Neural progenitor cell (in vitro differentiated cells): ENCODE data around the gene USP37. TPM values are rescaled to one million over a fixed set of nuclear protein-coding genes. Genes with fewer than 3 reads are reported as not detected.

Source experiments
- DNase-seq: peaks from one replicate; pipeline ENCODE4 v3.0.0-alpha.2; 2016; ENCODE audit warnings: low spot score
- H2AFZ ChIP-seq: fragments of 200-600 bp; sonication (generic); replicated peaks from 2 replicates; pipeline ENCODE4 v1.6.1; 2016; ENCODE audit warnings: antibody characterized with exemption
- H3F3A ChIP-seq: fragments of 200-600 bp; sonication (generic); 2 replicates; pipeline ENCODE4 v1.6.1; 2016; ENCODE audit warnings: antibody characterized with exemption, low read depth
- H3K27ac ChIP-seq: fragments of 200-600 bp; sonication (generic); 2 replicates; pipeline ENCODE4 v1.5.1; 2016; ENCODE audit warnings: mild to moderate bottlenecking
- H3K27me3 ChIP-seq: fragments of 200-600 bp; sonication (generic); 2 replicates; pipeline ENCODE4 v1.6.1; 2016; ENCODE audit warnings: mild to moderate bottlenecking, moderate library complexity
- H3K36me3 ChIP-seq: fragments of 200-600 bp; sonication (generic); 2 replicates; pipeline ENCODE4 v1.5.1; 2016
- H3K4me1 ChIP-seq: fragments of 200-600 bp; sonication (generic); 2 replicates; pipeline ENCODE4 v1.6.1; 2016; ENCODE audit warnings: mixed run types
- H3K4me2 ChIP-seq: fragments of 200-600 bp; sonication (generic); 2 replicates; pipeline ENCODE4 v1.6.1; 2016
- H3K4me3 ChIP-seq: fragments of 200-600 bp; sonication (generic); 2 replicates; pipeline ENCODE4 v1.5.1; 2016
- H3K79me2 ChIP-seq: fragments of 200-600 bp; sonication (generic); 2 replicates; pipeline ENCODE4 v1.6.1; 2016; ENCODE audit warnings: low read depth
- H3K9ac ChIP-seq: fragments of 200-600 bp; sonication (generic); 2 replicates; pipeline ENCODE4 v1.6.1; 2016
- H3K9me3 ChIP-seq: fragments of 200-600 bp; sonication (generic); 2 replicates; pipeline ENCODE4 v1.5.1; 2016; ENCODE audit warnings: low read depth
- H4K20me1 ChIP-seq: fragments of 200-600 bp; sonication (generic); 2 replicates; pipeline ENCODE4 v1.6.1; 2016; ENCODE audit warnings: low read depth
- H3K27ac Mint-ChIP-seq: 3 replicates; pipeline ENCODE4 v1.8.0; 2021; ENCODE audit warnings: mixed read lengths
- H3K27me3 Mint-ChIP-seq: 2 replicates; pipeline ENCODE4 v1.8.0; 2022; ENCODE audit warnings: low read depth, mild to moderate bottlenecking, inconsistent platforms, moderate library complexity, mixed read lengths; ENCODE audit not compliant: insufficient read depth
- H3K36me3 Mint-ChIP-seq: 3 replicates; pipeline ENCODE4 v1.8.0; 2021; ENCODE audit warnings: mixed read lengths
- H3K4me1 Mint-ChIP-seq: 3 replicates; pipeline ENCODE4 v1.8.0; 2021; ENCODE audit warnings: mixed read lengths
- H3K4me3 Mint-ChIP-seq: 3 replicates; pipeline ENCODE4 v1.8.0; 2021; ENCODE audit warnings: mild to moderate bottlenecking, moderate library complexity, mixed read lengths
- H3K9me3 Mint-ChIP-seq: 3 replicates; pipeline ENCODE4 v1.8.0; 2020; ENCODE audit warnings: mixed read lengths
- EZH2 ChIP-seq: fragments of 200-600 bp; sonication (generic); IDR thresholded peaks from 2 replicates; pipeline ENCODE4 v1.6.1; 2017; ENCODE audit warnings: antibody characterized with exemption, mild to moderate bottlenecking, moderate library complexity
- EZH2phosphoT487 ChIP-seq: fragments of 200-600 bp; sonication (generic); IDR thresholded peaks from 2 replicates; pipeline ENCODE4 v1.6.1; 2017; ENCODE audit warnings: antibody characterized with exemption
- total RNA-seq: library from RNA; depleted of rRNA; stranded (reverse); fragments of >200 nt; gene quantifications from 2 replicates; pipeline ENCODE4 v1.2.3, GENCODE V29; 2015; ENCODE audit warnings: low replicate concordance
- TF ChIP-seq, protein P1 (sequence below): fragments of 200-600 bp; sonication (generic); IDR thresholded peaks from 2 replicates; pipeline ENCODE4 v1.5.1; 2017; ENCODE audit warnings: antibody characterized with exemption, mild to moderate bottlenecking

Gene USP37
- total RNA-seq, 1 donor from 2014 or later = 35.1 TPM

DNA sequence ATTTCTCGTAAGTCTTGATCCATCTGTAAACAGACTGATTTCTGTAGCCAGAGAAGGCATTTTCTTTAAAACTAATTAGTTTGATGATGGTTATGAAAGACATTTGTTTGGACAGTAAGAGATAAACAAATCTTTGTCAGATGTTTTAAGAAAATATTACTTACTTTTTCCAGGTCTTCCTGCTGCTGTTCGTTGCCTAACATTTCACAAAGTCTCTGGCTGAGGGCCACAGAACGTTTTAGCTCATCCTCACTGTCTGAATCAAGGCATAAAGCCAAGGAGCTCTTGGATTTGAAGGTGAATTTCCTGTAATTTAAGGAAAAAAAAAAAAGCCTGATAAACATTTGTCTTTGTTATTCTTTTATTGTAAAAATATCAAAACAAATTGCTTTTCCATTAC is 91.5 kb downstream of the USP37 start:
- no peaks in the 10 kb centered on the region for H3K79me2 ChIP-seq
- H3K27me3 ChIP-seq = no peaks in the 10 kb centered on the region
- H3K4me1 ChIP-seq = no peaks in the 10 kb centered on the region
- H3K9me3 ChIP-seq = no peaks in the 10 kb centered on the region
- TF ChIP-seq, protein P1, sequence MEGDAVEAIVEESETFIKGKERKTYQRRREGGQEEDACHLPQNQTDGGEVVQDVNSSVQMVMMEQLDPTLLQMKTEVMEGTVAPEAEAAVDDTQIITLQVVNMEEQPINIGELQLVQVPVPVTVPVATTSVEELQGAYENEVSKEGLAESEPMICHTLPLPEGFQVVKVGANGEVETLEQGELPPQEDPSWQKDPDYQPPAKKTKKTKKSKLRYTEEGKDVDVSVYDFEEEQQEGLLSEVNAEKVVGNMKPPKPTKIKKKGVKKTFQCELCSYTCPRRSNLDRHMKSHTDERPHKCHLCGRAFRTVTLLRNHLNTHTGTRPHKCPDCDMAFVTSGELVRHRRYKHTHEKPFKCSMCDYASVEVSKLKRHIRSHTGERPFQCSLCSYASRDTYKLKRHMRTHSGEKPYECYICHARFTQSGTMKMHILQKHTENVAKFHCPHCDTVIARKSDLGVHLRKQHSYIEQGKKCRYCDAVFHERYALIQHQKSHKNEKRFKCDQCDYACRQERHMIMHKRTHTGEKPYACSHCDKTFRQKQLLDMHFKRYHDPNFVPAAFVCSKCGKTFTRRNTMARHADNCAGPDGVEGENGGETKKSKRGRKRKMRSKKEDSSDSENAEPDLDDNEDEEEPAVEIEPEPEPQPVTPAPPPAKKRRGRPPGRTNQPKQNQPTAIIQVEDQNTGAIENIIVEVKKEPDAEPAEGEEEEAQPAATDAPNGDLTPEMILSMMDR = no peak
- TF ChIP-seq EZH2 = no peak
- no peak for TF ChIP-seq EZH2phosphoT487
- H3K36me3 ChIP-seq = peaks cover 21% of the 10 kb centered on the region
- no peak overlapping the region for H3K4me3 Mint-ChIP-seq
- H3K4me1 Mint-ChIP-seq = no peaks in the 10 kb centered on the region
- no peaks in the 10 kb centered on the region for H3K9me3 Mint-ChIP-seq
- no peak overlapping the region for H3K27ac Mint-ChIP-seq
- peaks cover 18% of the 10 kb centered on the region for H3K36me3 Mint-ChIP-seq
- DNase-seq = no peak
- no peaks in the 10 kb centered on the region for H3K27me3 Mint-ChIP-seq
- H3K4me2 ChIP-seq = no peak overlapping the region
- no peaks in the 10 kb centered on the region for H4K20me1 ChIP-seq
- H3F3A ChIP-seq = no peaks in the 10 kb centered on the region
- no peak overlapping the region for H3K9ac ChIP-seq
- peak overlapping the region; percentile 16 for H3K27ac ChIP-seq
- H2AFZ ChIP-seq = no peak overlapping the region
- H3K4me3 ChIP-seq = no peak overlapping the region

DNA sequence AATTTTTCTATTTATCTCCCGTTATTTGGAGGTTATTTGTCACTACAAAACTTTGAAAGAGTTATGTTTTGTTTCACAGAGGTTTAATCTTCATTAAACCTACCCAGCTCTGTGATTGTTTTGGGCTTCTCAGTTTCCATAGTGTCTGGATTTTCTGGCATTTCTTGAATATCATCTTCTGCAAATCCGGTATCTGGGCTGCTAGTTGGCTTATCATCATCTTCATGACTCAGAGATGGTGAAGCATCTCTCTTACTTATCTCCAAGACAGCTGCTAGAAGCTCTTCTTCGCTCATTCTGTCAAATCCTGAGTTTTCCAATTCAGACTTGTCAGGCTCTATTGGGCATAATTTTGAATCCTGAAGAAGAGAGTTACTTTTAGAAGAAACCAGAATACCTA is 93.6 kb downstream of the USP37 start:
- Mint-ChIP-seq H3K36me3 (peaks cover 15% of the 10 kb centered on the region), H3K9me3 (no peaks in the 10 kb centered on the region), H3K27me3 (no peaks in the 10 kb centered on the region), H3K27ac (no peak overlapping the region), H3K4me1 (no peaks in the 10 kb centered on the region), H3K4me3 (no peak overlapping the region)
- Histone ChIP-seq H3K4me2 (no peak overlapping the region), H4K20me1 (no peaks in the 10 kb centered on the region), H3K79me2 (no peaks in the 10 kb centered on the region), H3K36me3 (peaks cover 21% of the 10 kb centered on the region), H3K4me1 (no peaks in the 10 kb centered on the region), H3F3A (no peaks in the 10 kb centered on the region), H3K27me3 (no peaks in the 10 kb centered on the region), H3K9ac (no peak overlapping the region), H3K9me3 (no peaks in the 10 kb centered on the region), H3K27ac (no peak overlapping the region), H2AFZ (no peak overlapping the region), H3K4me3 (no peak overlapping the region)
- TF ChIP-seq EZH2phosphoT487 (no peak), EZH2 (no peak)
- TF ChIP-seq, protein P1 = no peak
- DNase-seq = no peak

DNA sequence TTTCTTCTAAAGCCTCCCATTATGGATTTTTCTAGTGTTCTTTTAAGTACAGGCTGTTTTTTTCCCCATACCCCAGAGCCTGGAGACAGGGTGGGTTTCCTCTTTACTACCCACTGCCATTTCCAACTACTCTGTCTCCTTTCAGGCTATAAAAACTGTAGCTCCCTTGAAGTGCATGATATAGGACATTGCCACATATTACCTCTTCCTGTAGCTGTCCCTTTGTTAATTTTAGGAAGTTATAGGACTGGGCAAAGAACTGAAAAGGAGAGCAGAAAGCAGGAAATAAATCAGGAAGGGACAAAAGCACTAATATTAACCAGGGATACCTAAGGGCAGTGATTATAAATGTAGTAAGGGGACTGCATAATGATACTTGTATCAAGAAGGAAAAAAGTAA is 95.2 kb downstream of the USP37 start:
- no peak overlapping the region for H3K27ac ChIP-seq
- no peaks in the 10 kb centered on the region for H3F3A ChIP-seq
- no peaks in the 10 kb centered on the region for H3K9me3 ChIP-seq
- H3K27me3 ChIP-seq = no peaks in the 10 kb centered on the region
- H4K20me1 ChIP-seq = no peaks in the 10 kb centered on the region
- no peak overlapping the region for H3K4me2 ChIP-seq
- H3K36me3 ChIP-seq = peaks cover 21% of the 10 kb centered on the region
- Mint-ChIP-seq H3K36me3 (peaks cover 12% of the 10 kb centered on the region), H3K4me3 (no peak overlapping the region), H3K27ac (no peak overlapping the region), H3K9me3 (no peaks in the 10 kb centered on the region), H3K4me1 (no peaks in the 10 kb centered on the region), H3K27me3 (no peaks in the 10 kb centered on the region)
- no peaks in the 10 kb centered on the region for H3K79me2 ChIP-seq
- DNase-seq = no peak
- no peak overlapping the region for H2AFZ ChIP-seq
- no peak overlapping the region for H3K9ac ChIP-seq
- H3K4me3 ChIP-seq = no peak overlapping the region
- TF ChIP-seq, protein P1 = no peak
- TF ChIP-seq EZH2phosphoT487 (no peak), EZH2 (no peak)
- no peaks in the 10 kb centered on the region for H3K4me1 ChIP-seq
